Left cardiac atrium (tissue), 4 donors: ENCODE results near the gene RACGAP1. TPM values are rescaled to one million over a fixed set of nuclear protein-coding genes. Genes with fewer than 3 reads are reported as not detected.
"Not testable (repeated sequence)": the region's sequence is repeated elsewhere in the genome, so short reads cannot be mapped to it uniquely, and the experiment has no call there.

Experiments
- ATAC-seq, 2 donors: fragments of 200-7000 bp; cut with Tn5 transposase; one replicate each; pipeline ENCODE4 v1.9.1; 2020; ENCODE audit warnings: mild to moderate bottlenecking in 2 of 2, moderate library complexity in 2 of 2
- DNase-seq: peaks from one replicate; pipeline ENCODE4 v3.0.0-alpha.2; 2020
- intact Hi-C, 2 donors: fragments of 100-400 bp; cut with DNase I; formaldehyde crosslinking; loops; one replicate each; pipeline versions ENCODE4 v1.14.1 to v1.15.1; 2022 to 2023
- total RNA-seq, 2 donors: library from RNA; stranded (reverse); fragmentation: NEBNext Ultra II Directional; extraction: Animal tissue kit (Norgen Biotek cat#: 25700); gene quantifications; one replicate each; pipeline ENCODE4 v1.2.1, GENCODE V29; 2021
- donor health status: DM: no; HTN: yes; CAD: no.
- donor health status: DM: no; HTN: yes; CAD: no; lungs with severe emphysema.
- donor health status: DM: yes; HTN: yes; CAD: no.
- donor health status: Dilated cardiomyopathy.

RACGAP1 gene
- total RNA-seq, 2 donors from 2014 or later = 4.8 to 10.4 TPM

GRCh38 chr12:50013361-50014147 is 11.7 kb downstream of the RACGAP1 start:
- no peak for DNase-seq
- intact Hi-C loops = no loop called here
- no peak for ATAC-seq

- ATAC-seq (no peak), DNase-seq (no peak)
- intact Hi-C loops = no loop called here
Measured at GRCh38 chr12:50006754-50007442, 18.4 kb downstream of the RACGAP1 start.

GRCh38 chr12:50006280-50006679 is 19.0 kb downstream of the RACGAP1 start:
- DNase-seq (no peak), ATAC-seq (no peak)
- intact Hi-C loops = no loop called here

- ATAC-seq = no peak
- intact Hi-C loops = no loop called here
- no peak for DNase-seq
Measured at GRCh38 chr12:50005175-50005574, 20.1 kb downstream of the RACGAP1 start.

GRCh38 chr12:50004696-50005095 is 20.6 kb downstream of the RACGAP1 start:
- ATAC-seq (no peak), DNase-seq (no peak)
- intact Hi-C loops = no loop called here

- intact Hi-C loops = no loop called here
- ATAC-seq = no peak
Measured at GRCh38 chr12:50003595-50003994, 21.7 kb downstream of the RACGAP1 start.

GRCh38 chr12:49998453-49998852 is 26.8 kb downstream of the RACGAP1 start:
- intact Hi-C loops = no loop called here
- DNase-seq (no peak), ATAC-seq (no peak)

More at GRCh38 chr12:50003595-50003994, 21.7 kb downstream of the RACGAP1 start:
- DNase-seq = no peak

- intact Hi-C loops = no loop called here
- DNase-seq (no peak), ATAC-seq (no peak)
Measured at GRCh38 chr12:49990273-49990672, 35.0 kb downstream of the RACGAP1 start.

GRCh38 chr12:49989400-49989799 is 35.9 kb downstream of the RACGAP1 start:
- DNase-seq, intact Hi-C loops, ATAC-seq: not testable (repeated sequence)

GRCh38 chr12:49987625-49988303 is 37.5 kb downstream of the RACGAP1 start:
- no peak for ATAC-seq
- intact Hi-C loops = no loop called here
- no peak for DNase-seq

- DNase-seq, ATAC-seq, intact Hi-C loops: not testable (repeated sequence)
Measured at GRCh38 chr12:49986476-49986875, 38.8 kb downstream of the RACGAP1 start.

- ATAC-seq (no peak), DNase-seq (no peak)
- intact Hi-C loops = no loop called here
Measured at GRCh38 chr12:49985981-49986380, 39.3 kb downstream of the RACGAP1 start.

GRCh38 chr12:49984476-49985359 is 40.6 kb downstream of the RACGAP1 start:
- ATAC-seq (no peak), DNase-seq (no peak)
- intact Hi-C loops = no loop called here

GRCh38 chr12:49983892-49984291 is 41.4 kb downstream of the RACGAP1 start:
- intact Hi-C loops = no loop called here
- DNase-seq = no peak
- peak; percentile 67 to 88 for ATAC-seq

GRCh38 chr12:49982246-49983087 is 42.8 kb downstream of the RACGAP1 start:
- intact Hi-C loops = no loop called here
- DNase-seq (no peak), ATAC-seq (no peak)

GRCh38 chr12:49980501-49981349 is 44.6 kb downstream of the RACGAP1 start:
- ATAC-seq (no peak), DNase-seq (no peak)
- intact Hi-C loops = no loop called here

GRCh38 chr12:49979791-49980190 is 45.5 kb downstream of the RACGAP1 start:
- DNase-seq = no peak
- ATAC-seq = no peak
- intact Hi-C loops = loop anchor here in 1 of 2 donors (10.0 kb wide), 1 partner anchor 205 kb away; no protein-coding TSS in a partner anchor
